H1 (cell line): Measurements from ENCODE around the gene BCL11A. TPM values are rescaled to one million over a fixed set of nuclear protein-coding genes. Genes with fewer than 3 reads are reported as not detected.

Experiments used
- CTCF ChIA-PET: fragments of 300-600 bp; sonication (Branson Sonifier 250); formaldehyde crosslinking; loops from one replicate; lab custom pipeline; 2021; ENCODE audit not compliant: partially characterized antibody; lab: Charles Lee
- POLR2A ChIA-PET: fragments of 300-600 bp; sonication (Branson Sonifier 250); formaldehyde crosslinking; loops from one replicate; lab custom pipeline; 2021; ENCODE audit warnings: inconsistent platforms; ENCODE audit not compliant: partially characterized antibody; lab: Charles Lee
- DNase-seq, 2 experiments: peaks; one replicate each; pipeline versions ENCODE4 v3.0.0 to v3.0.0-alpha.2; 2010 to 2022; ENCODE audit warnings: low spot score in 2 of 2, low read depth in 1 of 2, mixed read lengths in 1 of 2
- FAIRE-seq: peaks from 2 replicates; lab custom pipeline; 2011; peaks lifted over from hg19 to GRCh38; lab: Jason Lieb, UNC
- H2AFZ ChIP-seq: 2 replicates; pipeline ENCODE4 v1.8.1; 2012; ENCODE audit warnings: low read length, inconsistent platforms
- H2AK5ac ChIP-seq: 2 replicates; pipeline ENCODE4 v1.6.1; 2013; ENCODE audit warnings: low read depth, low read length
- H2BK120ac ChIP-seq: replicated peaks from 2 replicates; pipeline ENCODE3; 2013; ENCODE audit warnings: low read depth, low read length, inconsistent platforms
- H2BK12ac ChIP-seq: 2 replicates; pipeline ENCODE4 v1.6.1; 2013; ENCODE audit warnings: low read depth, low read length
- H2BK15ac ChIP-seq: 2 replicates; pipeline ENCODE4 v1.6.1; 2013; ENCODE audit warnings: low read length
- H2BK20ac ChIP-seq: 2 replicates; pipeline ENCODE4 v1.6.1; 2013; ENCODE audit warnings: low read length
- H2BK5ac ChIP-seq: 2 replicates; pipeline ENCODE4 v1.6.1; 2013; ENCODE audit warnings: low read depth, low read length
- H3K14ac ChIP-seq: 2 replicates; pipeline ENCODE4 v1.6.1; 2013; ENCODE audit warnings: inconsistent platforms; ENCODE audit not compliant: insufficient read length
- H3K18ac ChIP-seq: 2 replicates; pipeline ENCODE4 v1.6.1; 2013; ENCODE audit warnings: low read length; ENCODE audit errors: extremely low read depth
- H3K23ac ChIP-seq: 2 replicates; pipeline ENCODE4 v1.6.1; 2013; ENCODE audit warnings: inconsistent platforms; ENCODE audit not compliant: insufficient read length
- H3K23me2 ChIP-seq: 2 replicates; pipeline ENCODE4 v1.6.1; 2013; ENCODE audit warnings: low read depth, low read length
- H3K27ac ChIP-seq: 2 replicates; pipeline ENCODE4 v1.6.1; 2011; ENCODE audit warnings: low read depth, low read length, inconsistent platforms
- H3K27me3 ChIP-seq, 4 experiments: replicated peaks in 1 of 4; 1 replicate in 1 of 4; 2 replicates in 3 of 4; pipeline versions ENCODE4 v1.6.1 to v1.8.1; 2011 to 2013; ENCODE audit warnings: low read length in 3 of 4, mild to moderate bottlenecking in 3 of 4, inconsistent platforms in 2 of 4, mixed read lengths in 2 of 4, moderate library complexity in 1 of 4; ENCODE audit not compliant: control insufficient read depth in 3 of 4, insufficient read depth in 3 of 4; ENCODE audit errors: extremely low read depth in 1 of 4
- H3K36me3 ChIP-seq, 4 experiments: 2 replicates each; pipeline versions ENCODE4 v1.6.1 to v1.8.1; 2011 to 2013; ENCODE audit warnings: mild to moderate bottlenecking in 4 of 4, low read length in 3 of 4, moderate library complexity in 2 of 4, control low read depth in 1 of 4, inconsistent platforms in 1 of 4; ENCODE audit not compliant: insufficient read depth in 4 of 4, control insufficient read depth in 2 of 4
- H3K4ac ChIP-seq: replicated peaks from 2 replicates; pipeline ENCODE3; 2013; ENCODE audit warnings: low read length, low read depth, mixed read lengths, inconsistent platforms; ENCODE audit not compliant: insufficient read length
- H3K4me1 ChIP-seq, 4 experiments: replicated peaks in 1 of 4; 1 replicate in 1 of 4; 2 replicates in 3 of 4; pipeline versions ENCODE4 v1.6.1 to v1.8.1; 2011 to 2013; ENCODE audit warnings: low read length in 3 of 4, inconsistent platforms in 2 of 4, mixed read lengths in 1 of 4; ENCODE audit not compliant: insufficient read depth in 4 of 4, control insufficient read depth in 3 of 4
- H3K4me2 ChIP-seq, 2 experiments: 2 replicates each; pipeline versions ENCODE4 v1.6.1 to v1.8.1; 2011 to 2013; ENCODE audit warnings: low read depth in 2 of 2, low read length in 2 of 2, control low read depth in 1 of 2, inconsistent platforms in 1 of 2, mild to moderate bottlenecking in 1 of 2; ENCODE audit not compliant: insufficient read depth in 1 of 2
- H3K4me3 ChIP-seq, 4 experiments: fragments of 200-600, 300-600 bp in 1 of 4; sonication (generic), shearing (Covaris generic), sonication (Bioruptor Twin) in 1 of 4; 2 replicates each; pipeline versions ENCODE4 v1.5.1 to v1.8.1; 2011 to 2016; ENCODE audit warnings: low read length in 4 of 4, low read depth in 3 of 4, control low read depth in 2 of 4, inconsistent platforms in 2 of 4, mild to moderate bottlenecking in 2 of 4, mixed read lengths in 1 of 4, moderate library complexity in 1 of 4; ENCODE audit not compliant: insufficient read depth in 2 of 4; ENCODE audit errors: extremely low read depth in 1 of 4
- H3K56ac ChIP-seq: replicated peaks from 2 replicates; pipeline ENCODE3; 2013; ENCODE audit warnings: low read depth, mild to moderate bottlenecking, mixed read lengths, low read length, inconsistent platforms; ENCODE audit not compliant: insufficient read length
- H3K79me1 ChIP-seq: 2 replicates; pipeline ENCODE4 v1.6.1; 2013; ENCODE audit warnings: low read depth, low read length, control low read depth
- H3K79me2 ChIP-seq, 2 experiments: 2 replicates each; pipeline versions ENCODE4 v1.6.1 to v1.8.1; 2012 to 2013; ENCODE audit warnings: low read length in 2 of 2, mild to moderate bottlenecking in 2 of 2, inconsistent platforms in 1 of 2; ENCODE audit not compliant: insufficient read depth in 2 of 2, control insufficient read depth in 1 of 2
- H3K9ac ChIP-seq, 4 experiments: replicated peaks in 1 of 4; 1 replicate in 1 of 4; 2 replicates in 3 of 4; pipeline versions ENCODE4 v1.6.1 to v1.8.1; 2011 to 2013; ENCODE audit warnings: low read depth in 3 of 4, low read length in 3 of 4, control low read depth in 2 of 4, mild to moderate bottlenecking in 2 of 4, moderate library complexity in 2 of 4, inconsistent platforms in 1 of 4; ENCODE audit errors: extremely low read depth in 1 of 4
- H3K9me3 ChIP-seq, 2 experiments: 2 replicates each; pipeline versions ENCODE4 v1.6.1 to v1.8.1; 2012 to 2013; ENCODE audit warnings: mild to moderate bottlenecking in 2 of 2, moderate library complexity in 2 of 2, control low read depth in 1 of 2, inconsistent platforms in 1 of 2, low read depth in 1 of 2, low read length in 1 of 2, mixed read lengths in 1 of 2; ENCODE audit not compliant: insufficient read depth in 2 of 2
- H4K20me1 ChIP-seq, 2 experiments: replicated peaks in 1 of 2; 2 replicates each; pipeline versions ENCODE3 to v1.8.1; 2011 to 2013; ENCODE audit warnings: inconsistent platforms in 2 of 2, low read length in 2 of 2, mild to moderate bottlenecking in 1 of 2; ENCODE audit not compliant: insufficient read depth in 2 of 2, control insufficient read depth in 1 of 2
- H4K5ac ChIP-seq: 2 replicates; pipeline ENCODE4 v1.6.1; 2013; ENCODE audit warnings: low read length, low read depth, mixed read lengths, inconsistent platforms; ENCODE audit not compliant: insufficient read length
- H4K8ac ChIP-seq: 2 replicates; pipeline ENCODE4 v1.8.0; 2013; ENCODE audit warnings: mild to moderate bottlenecking, moderate library complexity, low read length, inconsistent platforms; ENCODE audit not compliant: insufficient read depth; ENCODE audit errors: extremely low read depth
- H4K91ac ChIP-seq: replicated peaks from 2 replicates; pipeline ENCODE3; 2013; ENCODE audit warnings: low read length, mixed read lengths, inconsistent platforms; ENCODE audit not compliant: insufficient read length
- TEAD4 ChIP-seq: IDR thresholded peaks from 2 replicates; pipeline ENCODE4 v1.6.1; 2012; ENCODE audit warnings: low read depth, low read length, inconsistent platforms, mixed read lengths
- WGBS, 2 experiments: shearing (Covaris generic) in 1 of 2; methylation state at CpG; one replicate each; pipeline versions ENCODE4 v1.1.6 to v1.1.7; 2013 to 2015; ENCODE audit warnings: low lambda C conversion rate in 2 of 2, mixed read lengths in 2 of 2, inconsistent platforms in 1 of 2, low coverage in 1 of 2, missing lambda C conversion rate in 1 of 2; ENCODE audit not compliant: insufficient replicate concordance in 2 of 2, insufficient coverage in 1 of 2, insufficient read length in 1 of 2; ENCODE audit errors: extremely low coverage in 1 of 2, missing lambda C conversion rate in 1 of 2; 5-methylcytosine and 5-hydroxymethylcytosine counted together
- polyA plus RNA-seq, 7 experiments: library from polyadenylated mRNA; depleted of rRNA in 3 of 7; stranded (reverse) in 5 of 7; unstranded in 2 of 7; fragments of >200 nt in 5 of 7; fragments of 200-250 nt in 2 of 7; gene quantifications; 1 replicate in 5 of 7; 2 replicates in 1 of 7; 4 replicates in 1 of 7; pipeline versions ENCODE4 v1.2.1 to v1.2.3, GENCODE V29; 2011 to 2013; ENCODE audit warnings: missing spikeins in 2 of 7, mixed read lengths in 2 of 7
- total RNA-seq: library from RNA; stranded (reverse); fragmentation: NEBNext Ultra II Directional; extraction: Animal tissue kit (Norgen Biotek cat#: 25700); gene quantifications from 2 replicates; pipeline ENCODE4 v1.2.1, GENCODE V29; 2021

Gene BCL11A
- total and polyA plus RNA-seq, 2 of the 8 experiments (the other 6 are each of a cell fraction or from before 2014, with no cell fraction given) = 11.9 to 59.3 TPM

- Histone ChIP-seq H3K23me2 (no peaks in the 10 kb centered on the region), H3K56ac (no peak overlapping the region), H2BK20ac (no peak overlapping the region), H3K36me3 (peaks cover 0 to 30% (median 12%) of the 10 kb centered on the region in 4 experiments; a peak in 5 of 8 replicates), H2BK12ac (no peak overlapping the region), H3K9ac (no peak overlapping the region), H4K5ac (no peak overlapping the region), H3K79me2 (peaks cover 0 to 22% of the 10 kb centered on the region in 2 experiments; a peak in 2 of 4 replicates), H4K20me1 (peaks cover 0 to 1% of the 10 kb centered on the region in 2 experiments), H4K91ac (no peak overlapping the region), H3K79me1 (no peaks in the 10 kb centered on the region; the same call in 1 of the 2 replicates), H3K4me2 (no peak overlapping the region), H3K4me1 (peaks cover 0 to 1% (median 0%) of the 10 kb centered on the region in 4 experiments; a peak in 2 of 7 replicates), H3K4me3 (no peak overlapping the region), H3K27me3 (no peaks in the 10 kb centered on the region), H2BK15ac (no peak overlapping the region), H2BK120ac (no peak overlapping the region), H2AFZ (no peak overlapping the region), H3K18ac (no peak overlapping the region), H2AK5ac (no peak overlapping the region), H3K27ac (no peak overlapping the region), H4K8ac (no peak overlapping the region), H3K9me3 (no peaks in the 10 kb centered on the region), H3K23ac (no peak overlapping the region), H3K14ac (no peak overlapping the region), H3K4ac (no peak overlapping the region), H2BK5ac (no peak overlapping the region)
- CTCF ChIA-PET = interaction anchor here (0.6 to 3.1 kb wide), 6 partner anchors 19 to 198 kb away, joined by 3 to 10 read pairs (median 3); no protein-coding TSS in a partner anchor
- FAIRE-seq (no peak), DNase-seq (no peak)
- 84% methylated on average over 5 of the region's 5 CpGs; no CpG with 5 or more reads in 1 of the 2 experiments for WGBS, 2 experiments
- no peak for TF ChIP-seq TEAD4
- POLR2A ChIA-PET = interaction anchor here (1.3 kb wide), 1 partner anchor 12 kb away, joined by 3 read pairs; no protein-coding TSS in a partner anchor
Measured at GRCh38 chr2:60459851-60460250, 93.6 kb downstream of the BCL11A start.
